GM19239 (cell line): Measurements from ENCODE around the gene CCL7.
A peak's percentile ranks its signal among the peaks of the same experiment; 100 is the strongest.

Source experiments
- DNase-seq: peaks from one replicate; pipeline ENCODE4 v3.0.0; 2011; ENCODE audit warnings: low spot score; ENCODE audit not compliant: insufficient read length
- FAIRE-seq: peaks from 2 replicates; lab custom pipeline; 2011; peaks lifted over from hg19 to GRCh38; lab: Jason Lieb, UNC

CCL7 gene

DNA sequence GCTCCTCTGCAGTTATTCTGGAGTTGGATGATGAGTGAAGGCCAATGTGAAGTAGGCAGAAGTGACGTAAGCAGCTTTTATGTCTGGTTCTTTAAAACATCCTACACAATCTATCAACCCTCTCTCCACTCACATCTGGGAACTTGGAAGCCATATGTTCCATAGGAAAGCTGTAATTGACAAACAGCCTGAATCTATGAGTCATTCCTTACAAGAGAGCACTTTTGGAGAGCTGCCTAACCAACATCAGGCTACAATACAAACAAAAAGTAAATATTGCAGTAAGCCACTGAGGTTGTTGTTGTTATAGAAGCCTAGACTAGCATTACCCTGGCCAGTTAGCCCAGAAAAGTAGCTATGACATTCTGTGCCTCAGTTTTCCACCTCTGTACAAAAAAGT lies 5.9 kb downstream of the CCL7 start:
- FAIRE-seq (no peak), DNase-seq (no peak)

DNA sequence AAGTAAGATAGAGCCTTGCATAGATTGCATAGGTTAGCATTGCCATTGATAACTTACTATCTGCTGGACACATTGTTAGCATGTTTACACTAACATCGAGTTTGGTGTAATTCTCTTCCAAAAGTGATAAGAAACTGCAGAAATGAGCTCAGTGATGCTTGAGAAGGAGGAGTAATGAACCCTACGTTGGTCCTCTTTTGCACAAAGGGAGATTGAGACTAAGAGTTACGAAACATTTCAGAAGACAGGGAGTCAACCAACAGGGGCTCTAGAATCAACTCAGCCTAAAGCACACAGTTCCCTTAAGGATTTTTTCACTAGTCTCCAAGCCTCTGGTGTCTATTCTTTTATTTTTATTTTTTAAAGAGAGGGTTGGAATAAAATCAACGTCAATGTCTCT lies 6.8 kb downstream of the CCL7 start:
- DNase-seq = no peak
- FAIRE-seq = no peak

GRCh38 chr17:34283571-34283970 lies 13.6 kb downstream of the CCL7 start:
- DNase-seq (no peak), FAIRE-seq (no peak)

DNA sequence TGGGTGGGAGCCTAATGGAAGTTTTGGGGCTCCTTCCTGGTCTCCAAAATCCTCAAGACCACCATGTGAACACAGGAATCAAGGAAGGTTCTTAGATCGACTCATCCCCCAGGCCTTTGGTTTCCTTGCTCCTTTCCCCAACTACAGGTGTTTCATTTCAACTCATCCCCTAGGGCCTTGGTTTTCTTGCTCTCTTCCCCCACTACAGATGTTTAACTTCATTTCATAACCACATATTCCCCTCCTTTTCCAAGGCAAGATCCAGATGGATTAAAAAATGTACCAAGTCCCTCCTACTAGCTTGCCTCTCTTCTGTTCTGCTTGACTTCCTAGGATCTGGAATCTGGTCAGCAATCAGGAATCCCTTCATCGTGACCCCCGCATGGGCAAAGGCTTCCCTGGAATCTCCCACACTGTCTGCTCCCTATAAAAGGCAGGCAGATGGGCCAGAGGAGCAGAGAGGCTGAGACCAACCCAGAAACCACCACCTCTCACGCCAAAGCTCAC lies 15.3 kb downstream of the CCL7 start, which contains the start of gene CCL11:
Gene CCL11 (plus strand): TSS at position 457 of the 507 bp plus-strand sequence. CDS start 67 bp downstream, outside the sequence.
- FAIRE-seq = no peak
- DNase-seq = no peak

DNA sequence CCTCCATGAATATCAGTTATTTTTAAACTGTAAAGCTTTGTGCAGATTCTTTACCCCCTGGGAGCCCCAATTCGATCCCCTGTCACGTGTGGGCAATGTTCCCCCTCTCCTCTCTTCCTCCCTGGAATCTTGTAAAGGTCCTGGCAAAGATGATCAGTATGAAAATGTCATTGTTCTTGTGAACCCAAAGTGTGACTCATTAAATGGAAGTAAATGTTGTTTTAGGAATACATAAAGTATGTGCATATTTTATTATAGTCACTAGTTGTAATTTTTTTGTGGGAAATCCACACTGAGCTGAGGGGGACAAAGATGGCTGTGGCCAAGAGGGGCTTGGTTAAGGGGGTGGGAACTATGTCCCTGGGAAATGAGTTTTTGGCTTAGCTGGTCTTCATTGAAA lies 17.9 kb downstream of the CCL7 start:
- no peak for DNase-seq
- FAIRE-seq = no peak

DNA sequence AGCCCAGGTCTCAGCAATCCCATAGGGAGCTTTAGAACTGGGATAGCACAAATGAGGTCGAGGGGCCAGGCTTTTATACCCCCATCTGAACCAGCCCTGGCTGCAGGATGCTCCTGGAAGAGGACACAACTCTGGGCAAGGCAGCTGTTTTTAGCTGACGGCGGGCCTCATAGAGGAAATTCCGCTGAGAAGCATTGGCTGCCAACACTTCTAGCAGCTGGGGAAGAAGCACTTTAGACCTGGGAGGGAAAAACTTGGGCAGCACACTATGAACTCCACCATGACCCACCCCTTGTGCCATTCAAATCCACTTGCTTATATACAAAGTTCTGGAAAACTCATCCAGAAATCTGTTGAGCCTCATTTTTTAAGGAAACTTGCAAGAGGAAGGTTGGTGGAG lies 20.6 kb downstream of the CCL7 start:
- no peak for FAIRE-seq

GRCh38 chr17:34291721-34292348 lies 21.8 kb downstream of the CCL7 start:
- FAIRE-seq (no peak), DNase-seq (no peak)

More for the DNA sequence above, 20.6 kb downstream of the CCL7 start:
- DNase-seq = no peak

GRCh38 chr17:34299027-34299426 lies 29.0 kb downstream of the CCL7 start:
- no peak for DNase-seq
- FAIRE-seq = no peak

GRCh38 chr17:34299956-34300577 lies 30.0 kb downstream of the CCL7 start:
- FAIRE-seq = no peak
- DNase-seq = no peak

DNA sequence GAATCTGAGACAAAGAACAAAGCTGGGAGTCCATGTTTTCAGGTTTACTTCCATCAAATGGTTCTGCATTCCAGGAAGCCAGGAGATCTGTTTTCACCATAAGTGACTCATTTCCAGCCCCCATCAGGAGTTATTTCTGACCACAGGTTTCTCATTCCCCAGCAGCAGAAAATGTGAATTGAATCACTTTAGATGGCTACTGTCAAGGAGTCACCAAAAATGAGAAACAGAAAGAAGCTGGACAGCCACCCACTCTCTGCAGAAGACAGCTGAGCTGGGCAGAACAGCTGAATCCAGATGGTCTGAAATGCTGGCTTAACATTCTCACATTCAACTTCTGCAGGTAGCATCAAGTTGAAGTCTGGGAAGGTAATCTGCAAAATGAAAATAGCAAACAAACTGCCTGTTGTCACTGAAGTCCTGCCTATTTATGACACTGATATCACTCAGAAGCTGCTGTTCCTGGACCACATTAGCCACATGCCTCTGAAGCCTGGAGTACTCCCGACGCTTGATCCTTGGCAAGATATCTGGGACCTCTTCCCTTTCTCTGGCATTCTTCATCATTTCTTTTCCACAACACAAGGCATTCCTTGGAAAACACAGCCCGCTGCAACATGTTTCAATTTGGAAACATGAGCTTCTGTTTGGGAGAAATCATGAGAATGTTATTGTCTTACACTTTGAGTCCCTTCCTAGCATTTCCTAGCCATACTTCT lies 30.8 kb downstream of the CCL7 start:
- FAIRE-seq (no peak), DNase-seq (no peak)

- no peak for FAIRE-seq
- DNase-seq = no peak
These were observed 32.0 kb downstream of the CCL7 start for GRCh38 chr17:34301986-34302385.

- DNase-seq (no peak), FAIRE-seq (no peak)
These were observed 32.6 kb downstream of the CCL7 start for GRCh38 chr17:34302636-34303035.

- FAIRE-seq (no peak), DNase-seq (no peak)
These were observed 33.6 kb downstream of the CCL7 start for GRCh38 chr17:34303606-34304005.

DNA sequence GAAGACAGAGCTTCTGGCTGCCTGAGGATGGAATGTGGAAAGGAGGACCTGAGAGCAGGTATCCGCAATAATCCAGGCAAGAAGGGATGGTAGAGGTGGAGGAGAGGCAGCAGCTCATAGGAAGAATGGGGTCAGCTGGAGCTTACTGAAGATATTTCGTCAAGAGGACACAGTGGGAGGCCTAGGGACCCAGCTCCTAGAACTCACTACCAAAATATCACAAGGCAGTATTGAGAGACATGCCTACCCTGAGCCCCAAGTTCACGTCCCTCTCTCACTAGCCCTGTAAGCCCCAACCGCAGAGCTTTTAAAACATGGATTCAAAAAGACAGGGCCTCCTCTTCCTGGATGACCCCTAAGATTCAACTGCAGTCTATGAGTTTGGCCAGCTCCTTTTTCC lies 35.0 kb downstream of the CCL7 start:
- FAIRE-seq = no peak
- no peak for DNase-seq

- no peak for FAIRE-seq
These were observed 35.6 kb downstream of the CCL7 start for GRCh38 chr17:34305606-34306005.

GRCh38 chr17:34306466-34306865 lies 36.4 kb downstream of the CCL7 start:
- no peak for DNase-seq
- peak; percentile 31 for FAIRE-seq

More at GRCh38 chr17:34305606-34306005, 35.6 kb downstream of the CCL7 start:
- DNase-seq = no peak

DNA sequence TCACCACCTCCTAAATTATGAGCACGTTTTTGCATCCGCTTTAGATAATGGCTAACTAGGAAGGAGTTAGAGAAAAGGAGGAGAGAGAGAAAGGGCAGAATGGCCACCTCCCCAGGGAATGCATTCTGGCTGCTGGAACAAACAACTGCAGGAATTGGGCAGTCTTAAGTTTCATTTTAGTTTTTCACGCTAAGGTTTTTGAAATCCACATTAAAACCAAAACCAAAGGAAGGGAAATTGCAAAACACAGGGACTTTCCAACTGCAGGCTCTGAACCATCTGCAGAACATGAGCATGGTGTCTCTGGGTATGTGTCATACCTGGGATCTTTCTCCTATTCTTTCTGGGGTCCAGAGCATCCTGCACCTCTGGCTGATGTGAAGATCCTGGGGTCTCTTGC lies 37.1 kb downstream of the CCL7 start:
- FAIRE-seq = no peak

DNA sequence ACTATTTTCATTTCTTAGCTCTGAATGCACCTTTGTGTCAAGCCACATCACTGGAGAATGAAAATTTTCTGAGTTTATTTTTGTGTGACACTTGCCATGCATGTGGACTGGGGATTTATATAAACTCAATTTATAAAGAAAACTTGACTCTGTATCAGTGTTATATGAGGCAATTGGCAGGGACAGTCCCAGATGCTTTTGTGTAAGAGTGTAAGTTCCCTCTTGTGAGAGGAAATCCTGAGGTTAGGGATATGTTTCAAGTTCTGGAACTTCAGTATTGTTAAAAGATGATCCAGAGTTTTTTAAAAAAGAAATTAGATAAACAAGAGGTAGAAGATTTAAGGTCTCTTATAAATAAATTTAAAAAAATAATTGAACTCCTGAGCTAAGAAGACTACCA lies 38.4 kb downstream of the CCL7 start:
- FAIRE-seq = no peak
- DNase-seq = no peak

More for the DNA sequence above, 37.1 kb downstream of the CCL7 start:
- no peak for DNase-seq

GRCh38 chr17:34311291-34311690 lies 41.3 kb downstream of the CCL7 start:
- FAIRE-seq = no peak
- DNase-seq = no peak

GRCh38 chr17:34312080-34312479 lies 42.1 kb downstream of the CCL7 start:
- FAIRE-seq = no peak
- DNase-seq = no peak

DNA sequence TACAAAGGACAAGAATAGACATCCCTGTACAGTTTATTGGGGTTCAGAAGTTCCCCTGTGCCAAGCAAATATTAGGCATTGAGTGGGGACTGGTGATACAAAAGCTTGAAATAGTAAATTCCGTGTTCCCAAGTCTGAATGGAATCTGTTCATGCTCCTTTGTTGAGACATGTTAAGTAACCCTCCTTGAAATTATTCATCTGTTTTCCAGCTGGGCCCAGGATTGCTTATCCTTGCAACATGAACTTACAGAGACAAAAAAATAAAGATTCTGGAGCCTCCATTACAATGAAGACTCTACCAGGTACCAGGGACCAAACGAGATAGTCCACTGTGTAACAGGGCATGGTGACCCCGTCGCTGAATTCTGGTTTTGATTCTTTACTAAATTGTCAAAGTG lies 43.1 kb downstream of the CCL7 start:
- no peak for DNase-seq
- FAIRE-seq = no peak
